H9 (cell line): ENCODE data around the gene CORT. TPM values are rescaled to one million over a fixed set of nuclear protein-coding genes. Genes with fewer than 3 reads are reported as not detected.

ENCODE experiments used
- DNase-seq: peaks from one replicate; pipeline ENCODE4 v3.0.0-alpha.2; 2017
- H2AFZ ChIP-seq: one replicate; pipeline ENCODE4 v1.6.1; 2013; ENCODE audit warnings: mild to moderate bottlenecking, low read length, control low read depth, moderate library complexity
- H2AK5ac ChIP-seq: 2 replicates; pipeline ENCODE4 v1.6.1; 2013; ENCODE audit warnings: low read length, control low read depth, mixed read lengths; ENCODE audit not compliant: insufficient read length
- H2BK120ac ChIP-seq: one replicate; pipeline ENCODE4 v1.6.1; 2013; ENCODE audit warnings: low read depth, mild to moderate bottlenecking, low read length, control low read depth, inconsistent platforms; ENCODE audit not compliant: poor library complexity, severe bottlenecking
- H2BK12ac ChIP-seq: 2 replicates; pipeline ENCODE4 v1.6.1; 2013; ENCODE audit warnings: low read length, control low read depth, mixed read lengths, low read depth; ENCODE audit not compliant: insufficient read length
- H2BK15ac ChIP-seq: 2 replicates; pipeline ENCODE4 v1.6.1; 2013; ENCODE audit warnings: low read depth, low read length, control low read depth
- H2BK20ac ChIP-seq: one replicate; pipeline ENCODE4 v1.6.1; 2013; ENCODE audit warnings: low read depth, mild to moderate bottlenecking, low read length, control low read depth, inconsistent platforms; ENCODE audit not compliant: poor library complexity, severe bottlenecking
- H2BK5ac ChIP-seq: 2 replicates; pipeline ENCODE4 v1.6.1; 2013; ENCODE audit warnings: low read length, control low read depth, mixed read lengths; ENCODE audit not compliant: insufficient read length
- H3K14ac ChIP-seq: 2 replicates; pipeline ENCODE4 v1.6.1; 2013; ENCODE audit warnings: low read length, control low read depth; ENCODE audit not compliant: insufficient read depth
- H3K18ac ChIP-seq: 2 replicates; pipeline ENCODE4 v1.6.1; 2013; ENCODE audit warnings: low read depth, mild to moderate bottlenecking, mixed read lengths, low read length, control low read depth; ENCODE audit not compliant: insufficient read length
- H3K23ac ChIP-seq: 2 replicates; pipeline ENCODE4 v1.6.1; 2013; ENCODE audit warnings: low read length, control low read depth, mixed read lengths, low read depth; ENCODE audit not compliant: insufficient read length
- H3K23me2 ChIP-seq: 2 replicates; pipeline ENCODE4 v1.6.1; 2013; ENCODE audit warnings: low read depth, mild to moderate bottlenecking, mixed read lengths, low read length, control low read depth; ENCODE audit not compliant: insufficient read length, poor library complexity, severe bottlenecking
- H3K27ac ChIP-seq: 2 replicates; pipeline ENCODE4 v1.5.1; 2013; ENCODE audit warnings: low read length, control low read depth, mixed read lengths, low read depth; ENCODE audit not compliant: insufficient read length
- H3K27me3 ChIP-seq: 2 replicates; pipeline ENCODE4 v1.6.1; 2013; ENCODE audit warnings: low read length, control low read depth, inconsistent platforms; ENCODE audit not compliant: insufficient read depth
- H3K4ac ChIP-seq: 2 replicates; pipeline ENCODE4 v1.6.1; 2013; ENCODE audit warnings: low read depth, mild to moderate bottlenecking, control low read depth, inconsistent platforms, low read length, moderate library complexity
- H3K4me1 ChIP-seq: 2 replicates; pipeline ENCODE4 v1.6.1; 2013; ENCODE audit warnings: low read length, control low read depth, inconsistent platforms; ENCODE audit not compliant: insufficient read depth
- H3K4me2 ChIP-seq: 2 replicates; pipeline ENCODE4 v1.6.1; 2013; ENCODE audit warnings: low read length, control low read depth, mixed read lengths; ENCODE audit not compliant: insufficient read length, insufficient read depth
- H3K56ac ChIP-seq: 2 replicates; pipeline ENCODE4 v1.6.1; 2013; ENCODE audit warnings: low read depth, mild to moderate bottlenecking, mixed read lengths, low read length, control low read depth; ENCODE audit not compliant: insufficient read length
- H3K79me1 ChIP-seq: 2 replicates; pipeline ENCODE4 v1.6.1; 2013; ENCODE audit warnings: low read depth, mild to moderate bottlenecking, moderate library complexity, low read length, control low read depth, inconsistent platforms; ENCODE audit not compliant: insufficient read depth, poor library complexity, severe bottlenecking
- H3K79me2 ChIP-seq: 2 replicates; pipeline ENCODE4 v1.6.1; 2013; ENCODE audit warnings: low read length, control low read depth, inconsistent platforms; ENCODE audit not compliant: insufficient read depth
- H3K9ac ChIP-seq: 2 replicates; pipeline ENCODE4 v1.6.1; 2013; ENCODE audit warnings: low read length, control low read depth, mixed read lengths; ENCODE audit not compliant: insufficient read length; ENCODE audit errors: extremely low read depth
- H3K9me3 ChIP-seq: one replicate; pipeline ENCODE4 v1.6.1; 2013; ENCODE audit warnings: low read depth, low read length, inconsistent platforms; ENCODE audit not compliant: control insufficient read depth
- H3T11ph ChIP-seq: one replicate; pipeline ENCODE4 v1.6.1; 2013; ENCODE audit warnings: mild to moderate bottlenecking, low read length, control low read depth, inconsistent platforms
- H4K20me1 ChIP-seq: one replicate; pipeline ENCODE4 v1.6.1; 2013; ENCODE audit not compliant: control insufficient read depth, insufficient read length, insufficient read depth
- H4K5ac ChIP-seq: 2 replicates; pipeline ENCODE4 v1.6.1; 2013; ENCODE audit warnings: low read depth, mild to moderate bottlenecking, mixed read lengths, low read length, control low read depth; ENCODE audit not compliant: insufficient read length
- H4K8ac ChIP-seq: replicated peaks from 2 replicates; pipeline ENCODE4 v1.6.1; 2013; ENCODE audit warnings: low read length, control low read depth, mixed read lengths, low read depth; ENCODE audit not compliant: insufficient read length
- H4K91ac ChIP-seq: 2 replicates; pipeline ENCODE4 v1.6.1; 2013; ENCODE audit warnings: low read depth, mild to moderate bottlenecking, moderate library complexity, mixed read lengths, low read length, control low read depth; ENCODE audit not compliant: insufficient read length
- H3K27ac Mint-ChIP-seq, 3 experiments: 2 replicates in 2 of 3; 3 replicates in 1 of 3; pipeline ENCODE4 v1.8.0; 2020 to 2021; ENCODE audit warnings: mixed read lengths in 3 of 3, mild to moderate bottlenecking in 1 of 3, moderate library complexity in 1 of 3
- H3K27me3 Mint-ChIP-seq: 2 replicates; pipeline ENCODE4 v1.8.0; 2021; ENCODE audit warnings: low read depth, mild to moderate bottlenecking, moderate library complexity, mixed read lengths
- H3K36me3 Mint-ChIP-seq, 3 experiments: 2 replicates in 2 of 3; 3 replicates in 1 of 3; pipeline ENCODE4 v1.8.0; 2020 to 2021; ENCODE audit warnings: low read depth in 3 of 3, mixed read lengths in 3 of 3; ENCODE audit not compliant: insufficient read depth in 1 of 3
- H3K4me1 Mint-ChIP-seq, 2 experiments: 2 replicates each; pipeline ENCODE4 v1.8.0; 2020; ENCODE audit warnings: mixed read lengths in 2 of 2
- H3K4me3 Mint-ChIP-seq, 2 experiments: 2 replicates in 1 of 2; 3 replicates in 1 of 2; pipeline ENCODE4 v1.8.0; 2020 to 2021; ENCODE audit warnings: mild to moderate bottlenecking in 2 of 2, mixed read lengths in 2 of 2, moderate library complexity in 1 of 2
- H3K9me3 Mint-ChIP-seq, 2 experiments: 2 replicates in 1 of 2; 3 replicates in 1 of 2; pipeline ENCODE4 v1.8.0; 2020; ENCODE audit warnings: mild to moderate bottlenecking in 2 of 2, mixed read lengths in 2 of 2, moderate library complexity in 1 of 2
- CTCF ChIP-seq: fragments of 200-600 bp; sonication (generic); conservative IDR thresholded peaks from 3 replicates; pipeline ENCODE4 v1.8.0; 2021; ENCODE audit warnings: antibody characterized with exemption, mild to moderate bottlenecking
- WGBS: extraction: QIAGEN DNeasy Blood & Tissue Kit; methylation state at CpG from one replicate; pipeline ENCODE4 v1.1.7; 2013; ENCODE audit warnings: missing lambda C conversion rate, low lambda C conversion rate, mixed read lengths; ENCODE audit not compliant: insufficient read length; ENCODE audit errors: extremely low coverage; 5-methylcytosine and 5-hydroxymethylcytosine counted together
- total RNA-seq: library from RNA; stranded (reverse); gene quantifications from 2 replicates; pipeline ENCODE4 v1.2.1, GENCODE V29; 2021

Gene CORT
- total RNA-seq, 1 experiment from 2014 or later, result not detected

GRCh38 chr1:10438677-10439163 is 11.1 kb upstream of the CORT start:
- Mint-ChIP-seq H3K27me3 (no peaks in the 10 kb centered on the region), H3K4me3 (no peak overlapping the region), H3K9me3 (no peaks in the 10 kb centered on the region), H3K36me3 (peaks cover 0 to 4% (median 0%) of the 10 kb centered on the region in 3 experiments; a peak in 3 of 7 replicates), H3K27ac (peak overlapping the region in 2 of 3 experiments; percentile 29 to 38; a peak in 1 of 7 replicates), H3K4me1 (no peaks in the 10 kb centered on the region)
- Histone ChIP-seq H2BK120ac (no peak overlapping the region), H3K4me2 (no peak overlapping the region), H4K91ac (no peak overlapping the region), H3K23me2 (no peaks in the 10 kb centered on the region), H2AK5ac (no peak overlapping the region), H3K79me2 (no peaks in the 10 kb centered on the region), H3K18ac (no peak overlapping the region), H3K4ac (no peak overlapping the region), H3K9me3 (no peaks in the 10 kb centered on the region), H3K9ac (no peak overlapping the region), H3K14ac (no peak overlapping the region), H3K27me3 (no peaks in the 10 kb centered on the region), H4K5ac (no peak overlapping the region), H3K4me1 (no peaks in the 10 kb centered on the region), H4K20me1 (no peaks in the 10 kb centered on the region), H3K56ac (no peak overlapping the region), H2BK15ac (no peak overlapping the region), H2BK5ac (no peak overlapping the region), H3K23ac (no peak overlapping the region), H4K8ac (no peak overlapping the region), H3K79me1 (no peaks in the 10 kb centered on the region), H2BK12ac (no peak overlapping the region), H2AFZ (no peak overlapping the region), H3K27ac (no peak overlapping the region), H3T11ph (no peak overlapping the region), H2BK20ac (no peak overlapping the region)
- no CpG with 5 or more reads among the region's 7 CpGs for WGBS
- TF ChIP-seq CTCF, result no peak
- DNase-seq, result no peak
